ENCODE data around the gene EIF4B.
"Not testable (repeated sequence)": the region's sequence is repeated elsewhere in the genome, so short reads cannot be mapped to it uniquely, and the experiment has no call there.

DNA sequence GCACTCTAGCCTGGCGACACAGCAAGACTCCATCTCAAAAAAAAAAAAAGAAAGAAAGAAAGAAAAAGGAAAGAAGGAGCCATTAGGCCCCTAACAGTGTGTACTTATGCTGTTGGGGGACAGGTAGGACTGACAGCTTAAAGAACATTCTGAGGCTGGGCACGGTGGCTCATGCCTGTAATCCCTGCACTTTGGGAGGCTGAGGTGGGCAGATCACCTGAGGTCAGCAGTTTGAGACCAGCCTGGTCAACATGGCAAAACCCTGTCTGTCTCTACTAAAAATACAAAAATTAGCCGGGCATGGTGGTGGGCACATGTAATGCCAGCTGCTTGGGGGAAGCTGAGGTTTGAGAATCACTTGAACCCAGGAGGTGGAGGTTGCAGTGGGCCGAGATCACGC is 14.0 kb upstream of the EIF4B start:
- TF ChIP-seq POLR2A (IDR thresholded peaks at IDR 0.05; ENCODE audit: control extremely low read depth in 1 of 2, low read depth in 2 of 2, low read length in 2 of 2); TAF1 (IDR thresholded peaks at IDR 0.05; ENCODE audit: low read depth, low read length); EZH2 (IDR thresholded peaks at IDR 0.05; ENCODE audit: low read depth, low read length, severe bottlenecking): not testable (repeated sequence)
- TF ChIP-seq, protein P1, sequence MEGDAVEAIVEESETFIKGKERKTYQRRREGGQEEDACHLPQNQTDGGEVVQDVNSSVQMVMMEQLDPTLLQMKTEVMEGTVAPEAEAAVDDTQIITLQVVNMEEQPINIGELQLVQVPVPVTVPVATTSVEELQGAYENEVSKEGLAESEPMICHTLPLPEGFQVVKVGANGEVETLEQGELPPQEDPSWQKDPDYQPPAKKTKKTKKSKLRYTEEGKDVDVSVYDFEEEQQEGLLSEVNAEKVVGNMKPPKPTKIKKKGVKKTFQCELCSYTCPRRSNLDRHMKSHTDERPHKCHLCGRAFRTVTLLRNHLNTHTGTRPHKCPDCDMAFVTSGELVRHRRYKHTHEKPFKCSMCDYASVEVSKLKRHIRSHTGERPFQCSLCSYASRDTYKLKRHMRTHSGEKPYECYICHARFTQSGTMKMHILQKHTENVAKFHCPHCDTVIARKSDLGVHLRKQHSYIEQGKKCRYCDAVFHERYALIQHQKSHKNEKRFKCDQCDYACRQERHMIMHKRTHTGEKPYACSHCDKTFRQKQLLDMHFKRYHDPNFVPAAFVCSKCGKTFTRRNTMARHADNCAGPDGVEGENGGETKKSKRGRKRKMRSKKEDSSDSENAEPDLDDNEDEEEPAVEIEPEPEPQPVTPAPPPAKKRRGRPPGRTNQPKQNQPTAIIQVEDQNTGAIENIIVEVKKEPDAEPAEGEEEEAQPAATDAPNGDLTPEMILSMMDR (IDR thresholded peaks at IDR 0.05; ENCODE audit: control extremely low read depth in 1 of 3, insufficient read depth in 1 of 3, low read depth in 1 of 3, low read length in 3 of 3), result not testable (repeated sequence)
